IPS-15b (cell line): ENCODE results near the gene MARCHF3.

ENCODE experiments used
- H3K27me3 ChIP-seq: one replicate; pipeline ENCODE4 v1.6.1; 2013; ENCODE audit warnings: low read length; ENCODE audit not compliant: control insufficient read depth, insufficient read depth
- H3K36me3 ChIP-seq: one replicate; pipeline ENCODE4 v1.6.1; 2013; ENCODE audit warnings: low read length; ENCODE audit not compliant: control insufficient read depth, insufficient read depth
- H3K4me1 ChIP-seq: one replicate; pipeline ENCODE4 v1.6.1; 2013; ENCODE audit warnings: mild to moderate bottlenecking, low read length; ENCODE audit not compliant: control insufficient read depth, insufficient read depth
- H3K4me3 ChIP-seq: one replicate; pipeline ENCODE4 v1.5.1; 2013; ENCODE audit warnings: low read depth, low read length
- H3K9ac ChIP-seq: one replicate; pipeline ENCODE4 v1.6.1; 2013; ENCODE audit warnings: low read depth, mild to moderate bottlenecking, low read length
- H3K9me3 ChIP-seq: one replicate; pipeline ENCODE4 v1.6.1; 2013; ENCODE audit warnings: mild to moderate bottlenecking, low read length; ENCODE audit not compliant: control insufficient read depth, insufficient read depth

Gene MARCHF3

GRCh38 chr5:126995039-126995438 is 35.3 kb downstream of the MARCHF3 start:
- Histone ChIP-seq H3K9me3 (no peaks in the 10 kb centered on the region), H3K36me3 (no peaks in the 10 kb centered on the region), H3K27me3 (no peaks in the 10 kb centered on the region), H3K4me1 (peaks cover 3% of the 10 kb centered on the region), H3K9ac (no peak overlapping the region), H3K4me3 (no peak overlapping the region)

- Histone ChIP-seq H3K9ac (no peak overlapping the region), H3K27me3 (no peaks in the 10 kb centered on the region), H3K36me3 (no peaks in the 10 kb centered on the region), H3K4me1 (peaks cover 3% of the 10 kb centered on the region), H3K4me3 (no peak overlapping the region), H3K9me3 (no peaks in the 10 kb centered on the region)
Observed at GRCh38 chr5:126994485-126994884, 35.9 kb downstream of the MARCHF3 start.

GRCh38 chr5:126988021-126988569 is 42.3 kb downstream of the MARCHF3 start:
- no peaks in the 10 kb centered on the region for H3K27me3 ChIP-seq
- H3K36me3 ChIP-seq: no peaks in the 10 kb centered on the region
- no peak overlapping the region for H3K9ac ChIP-seq
- H3K4me3 ChIP-seq: no peak overlapping the region
- peaks cover 12% of the 10 kb centered on the region for H3K4me1 ChIP-seq
- H3K9me3 ChIP-seq: no peaks in the 10 kb centered on the region

- Histone ChIP-seq H3K4me1 (peaks cover 12% of the 10 kb centered on the region), H3K9me3 (no peaks in the 10 kb centered on the region), H3K36me3 (no peaks in the 10 kb centered on the region), H3K9ac (no peak overlapping the region), H3K4me3 (no peak overlapping the region), H3K27me3 (no peaks in the 10 kb centered on the region)
Observed at GRCh38 chr5:126987271-126987899, 43.0 kb downstream of the MARCHF3 start.

GRCh38 chr5:126984632-126985031 is 45.7 kb downstream of the MARCHF3 start:
- no peaks in the 10 kb centered on the region for H3K27me3 ChIP-seq
- no peaks in the 10 kb centered on the region for H3K9me3 ChIP-seq
- H3K36me3 ChIP-seq: no peaks in the 10 kb centered on the region
- H3K9ac ChIP-seq: no peak overlapping the region
- H3K4me1 ChIP-seq: peaks cover 12% of the 10 kb centered on the region
- H3K4me3 ChIP-seq: no peak overlapping the region

- H3K36me3 ChIP-seq: no peaks in the 10 kb centered on the region
- H3K4me1 ChIP-seq: peaks cover 12% of the 10 kb centered on the region
- H3K9ac ChIP-seq: no peak overlapping the region
- H3K4me3 ChIP-seq: no peak overlapping the region
- H3K27me3 ChIP-seq: no peaks in the 10 kb centered on the region
- no peaks in the 10 kb centered on the region for H3K9me3 ChIP-seq
Observed at GRCh38 chr5:126983874-126984266, 46.5 kb downstream of the MARCHF3 start.

GRCh38 chr5:126982926-126983873 is 47.2 kb downstream of the MARCHF3 start:
- Histone ChIP-seq H3K9me3 (no peaks in the 10 kb centered on the region), H3K9ac (no peak overlapping the region), H3K4me1 (peaks cover 10% of the 10 kb centered on the region)

GRCh38 chr5:126982202-126982601 is 48.2 kb downstream of the MARCHF3 start:
- Histone ChIP-seq H3K4me3 (no peak overlapping the region), H3K36me3 (no peaks in the 10 kb centered on the region), H3K27me3 (no peaks in the 10 kb centered on the region), H3K9ac (no peak overlapping the region), H3K4me1 (peaks cover 3% of the 10 kb centered on the region), H3K9me3 (no peaks in the 10 kb centered on the region)

More at GRCh38 chr5:126982926-126983873, 47.2 kb downstream of the MARCHF3 start:
- Histone ChIP-seq H3K4me3 (no peak overlapping the region), H3K27me3 (no peaks in the 10 kb centered on the region), H3K36me3 (no peaks in the 10 kb centered on the region)

- Histone ChIP-seq H3K36me3 (no peaks in the 10 kb centered on the region), H3K27me3 (no peaks in the 10 kb centered on the region), H3K4me1 (peaks cover 3% of the 10 kb centered on the region), H3K9me3 (no peaks in the 10 kb centered on the region), H3K9ac (no peak overlapping the region), H3K4me3 (no peak overlapping the region)
Observed at GRCh38 chr5:126981701-126982100, 48.7 kb downstream of the MARCHF3 start.

- Histone ChIP-seq H3K4me1 (peaks cover 3% of the 10 kb centered on the region), H3K9ac (no peak overlapping the region), H3K9me3 (no peaks in the 10 kb centered on the region), H3K36me3 (no peaks in the 10 kb centered on the region), H3K4me3 (no peak overlapping the region), H3K27me3 (no peaks in the 10 kb centered on the region)
Observed at GRCh38 chr5:126981222-126981621, 49.1 kb downstream of the MARCHF3 start.

GRCh38 chr5:126978258-126978657 is 52.1 kb downstream of the MARCHF3 start:
- H3K36me3 ChIP-seq: no peaks in the 10 kb centered on the region
- H3K4me3 ChIP-seq: no peak overlapping the region
- H3K4me1 ChIP-seq: peaks cover 3% of the 10 kb centered on the region
- no peaks in the 10 kb centered on the region for H3K27me3 ChIP-seq
- H3K9ac ChIP-seq: no peak overlapping the region
- H3K9me3 ChIP-seq: no peaks in the 10 kb centered on the region
